Left forelimb (tissue), 1 donor: ENCODE measurements around the gene UPF2.
"Not testable (repeated sequence)": the region's sequence is repeated elsewhere in the genome, so short reads cannot be mapped to it uniquely, and the experiment has no call there.

ENCODE experiments used
- DNase-seq: peaks from one replicate; pipeline ENCODE4 v3.0.0-alpha.2; 2018; ENCODE audit warnings: low spot score

Gene UPF2, protein sequence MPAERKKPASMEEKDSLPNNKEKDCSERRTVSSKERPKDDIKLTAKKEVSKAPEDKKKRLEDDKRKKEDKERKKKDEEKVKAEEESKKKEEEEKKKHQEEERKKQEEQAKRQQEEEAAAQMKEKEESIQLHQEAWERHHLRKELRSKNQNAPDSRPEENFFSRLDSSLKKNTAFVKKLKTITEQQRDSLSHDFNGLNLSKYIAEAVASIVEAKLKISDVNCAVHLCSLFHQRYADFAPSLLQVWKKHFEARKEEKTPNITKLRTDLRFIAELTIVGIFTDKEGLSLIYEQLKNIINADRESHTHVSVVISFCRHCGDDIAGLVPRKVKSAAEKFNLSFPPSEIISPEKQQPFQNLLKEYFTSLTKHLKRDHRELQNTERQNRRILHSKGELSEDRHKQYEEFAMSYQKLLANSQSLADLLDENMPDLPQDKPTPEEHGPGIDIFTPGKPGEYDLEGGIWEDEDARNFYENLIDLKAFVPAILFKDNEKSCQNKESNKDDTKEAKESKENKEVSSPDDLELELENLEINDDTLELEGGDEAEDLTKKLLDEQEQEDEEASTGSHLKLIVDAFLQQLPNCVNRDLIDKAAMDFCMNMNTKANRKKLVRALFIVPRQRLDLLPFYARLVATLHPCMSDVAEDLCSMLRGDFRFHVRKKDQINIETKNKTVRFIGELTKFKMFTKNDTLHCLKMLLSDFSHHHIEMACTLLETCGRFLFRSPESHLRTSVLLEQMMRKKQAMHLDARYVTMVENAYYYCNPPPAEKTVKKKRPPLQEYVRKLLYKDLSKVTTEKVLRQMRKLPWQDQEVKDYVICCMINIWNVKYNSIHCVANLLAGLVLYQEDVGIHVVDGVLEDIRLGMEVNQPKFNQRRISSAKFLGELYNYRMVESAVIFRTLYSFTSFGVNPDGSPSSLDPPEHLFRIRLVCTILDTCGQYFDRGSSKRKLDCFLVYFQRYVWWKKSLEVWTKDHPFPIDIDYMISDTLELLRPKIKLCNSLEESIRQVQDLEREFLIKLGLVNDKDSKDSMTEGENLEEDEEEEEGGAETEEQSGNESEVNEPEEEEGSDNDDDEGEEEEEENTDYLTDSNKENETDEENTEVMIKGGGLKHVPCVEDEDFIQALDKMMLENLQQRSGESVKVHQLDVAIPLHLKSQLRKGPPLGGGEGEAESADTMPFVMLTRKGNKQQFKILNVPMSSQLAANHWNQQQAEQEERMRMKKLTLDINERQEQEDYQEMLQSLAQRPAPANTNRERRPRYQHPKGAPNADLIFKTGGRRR

DNA sequence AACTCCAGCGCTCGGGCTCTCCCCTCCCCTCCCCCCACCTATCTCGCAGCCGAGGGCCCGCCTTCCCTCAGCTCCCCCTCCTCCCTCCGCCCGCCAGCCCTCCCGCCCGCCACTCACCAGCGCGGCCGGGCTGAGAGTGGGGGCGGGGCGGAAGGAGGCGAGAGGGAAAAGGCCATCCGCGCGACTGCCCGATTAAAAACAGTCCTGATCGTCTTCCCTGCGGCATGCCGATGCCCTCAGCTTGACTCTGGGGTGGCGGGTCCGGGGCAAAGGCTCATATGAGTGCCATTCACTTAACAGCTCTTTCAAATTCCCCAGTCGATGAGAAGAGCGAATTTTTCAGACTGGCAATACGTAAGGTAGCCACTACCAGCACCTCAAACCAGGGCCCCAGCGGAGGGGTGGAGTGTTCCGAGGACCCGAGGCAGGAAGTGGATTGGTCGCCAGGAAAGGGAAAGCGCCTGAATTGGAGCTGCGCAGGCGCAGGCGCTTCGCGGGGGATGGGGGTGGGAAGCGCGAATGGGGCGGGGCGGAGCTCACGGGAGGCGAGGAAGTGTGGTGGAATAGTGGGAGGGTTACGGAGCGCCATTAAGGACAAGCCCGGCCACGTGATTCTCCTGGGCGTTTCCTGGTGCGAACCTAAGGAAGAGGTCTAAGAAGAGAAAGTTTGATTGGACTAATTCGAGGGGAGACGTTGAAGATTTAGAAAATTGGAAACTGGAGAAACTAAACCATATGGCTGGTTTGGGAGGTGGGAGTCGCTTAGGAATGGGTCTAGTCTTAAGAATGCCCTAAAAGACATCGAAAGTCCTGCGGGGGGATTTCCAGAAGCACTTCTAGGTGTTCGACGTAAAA, at the start of gene UPF2:
Gene UPF2 (minus strand): TSS at position 13 of the 855 bp plus-strand sequence. CDS start 7,386 bp downstream, outside the sequence.
- peak; percentile 100 for DNase-seq

DNA sequence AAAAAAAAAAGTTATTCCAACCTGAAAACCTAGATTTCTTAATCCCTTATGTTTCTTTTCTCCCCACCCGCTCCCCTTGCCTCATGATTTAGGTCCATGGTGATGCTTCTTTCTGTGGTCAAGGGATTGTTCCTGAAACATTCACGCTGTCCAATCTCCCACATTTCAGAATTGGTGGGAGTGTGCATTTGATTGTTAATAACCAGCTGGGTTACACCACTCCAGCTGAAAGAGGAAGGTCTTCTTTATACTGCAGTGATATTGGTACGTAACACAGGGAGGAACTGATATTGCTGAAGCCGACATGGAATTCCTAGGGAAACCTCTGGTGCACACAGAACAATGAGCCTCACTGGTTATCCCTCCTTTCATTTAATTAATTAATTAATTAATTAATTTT, 48.8 kb upstream of the UPF2 start:
- DNase-seq, result no peak

DNA sequence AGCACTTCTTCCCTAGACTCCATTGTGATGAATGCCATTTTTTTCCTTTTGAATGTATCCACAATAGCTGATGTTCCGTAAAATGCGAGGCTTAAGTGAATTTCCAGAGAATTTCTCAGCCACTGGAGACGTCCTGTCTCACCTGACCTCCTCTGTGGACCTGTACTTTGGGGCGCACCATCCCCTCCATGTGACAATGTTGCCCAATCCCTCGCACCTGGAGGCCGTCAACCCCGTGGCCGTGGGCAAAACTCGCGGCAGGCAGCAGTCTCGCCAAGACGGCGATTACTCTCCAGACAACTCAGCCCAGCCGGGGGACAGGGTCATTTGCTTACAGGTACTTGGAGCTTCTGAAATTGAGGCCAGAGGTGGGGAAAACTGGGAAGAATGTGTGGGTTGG, 46.3 kb upstream of the UPF2 start:
- no peak for DNase-seq

DNA sequence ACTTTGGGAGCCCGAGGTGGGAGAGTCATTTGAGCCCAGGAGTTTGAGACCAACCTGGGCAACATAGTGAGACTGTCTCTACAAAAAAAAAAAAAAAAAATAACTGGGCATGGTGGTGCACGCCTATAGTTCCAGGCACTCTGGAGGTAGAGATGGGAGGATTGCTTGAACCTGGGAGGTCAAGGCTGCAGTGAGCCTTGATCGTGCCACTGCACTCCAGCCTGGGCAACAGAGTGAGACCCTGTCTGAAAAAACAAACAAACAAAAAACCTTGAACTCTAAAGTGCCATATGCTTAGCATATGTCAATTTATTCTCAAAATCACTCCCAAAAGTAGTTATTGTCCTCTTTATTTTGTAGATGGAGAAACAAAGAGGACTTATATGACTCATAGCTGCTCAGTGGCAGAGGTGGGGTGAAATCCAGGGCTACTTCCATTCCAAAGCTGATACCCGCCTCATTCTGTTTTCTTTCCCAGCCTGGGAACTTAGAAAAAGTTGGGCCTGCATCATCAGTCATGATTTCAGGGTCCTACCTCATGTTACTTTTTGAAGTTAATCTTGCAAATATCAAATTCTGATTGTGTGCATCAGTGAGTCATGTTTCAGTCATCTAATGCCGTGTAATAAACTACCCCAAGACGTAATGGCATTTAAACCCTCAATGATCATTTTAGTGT, 39.4 kb upstream of the UPF2 start:
- DNase-seq, result no peak

DNA sequence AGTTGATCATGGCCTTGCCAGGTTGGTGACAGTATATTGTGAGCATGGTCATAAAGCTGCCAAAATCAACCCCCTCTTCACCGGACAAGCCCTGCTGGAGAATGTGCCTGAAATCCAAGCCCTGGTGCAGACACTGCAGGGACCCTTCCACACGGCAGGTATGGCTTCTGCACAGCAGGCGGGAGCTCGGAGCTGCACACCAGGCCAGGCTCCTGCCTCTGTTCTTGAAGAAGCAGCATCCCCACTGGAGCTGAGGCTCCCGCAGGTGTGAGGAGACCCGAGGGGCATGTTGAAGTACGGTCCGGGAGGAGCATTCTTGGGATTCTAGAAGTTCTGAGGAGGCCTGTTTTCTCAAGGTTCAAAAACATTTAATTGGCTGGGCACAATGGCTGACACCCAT, 38.9 kb upstream of the UPF2 start:
- no peak for DNase-seq

DNA sequence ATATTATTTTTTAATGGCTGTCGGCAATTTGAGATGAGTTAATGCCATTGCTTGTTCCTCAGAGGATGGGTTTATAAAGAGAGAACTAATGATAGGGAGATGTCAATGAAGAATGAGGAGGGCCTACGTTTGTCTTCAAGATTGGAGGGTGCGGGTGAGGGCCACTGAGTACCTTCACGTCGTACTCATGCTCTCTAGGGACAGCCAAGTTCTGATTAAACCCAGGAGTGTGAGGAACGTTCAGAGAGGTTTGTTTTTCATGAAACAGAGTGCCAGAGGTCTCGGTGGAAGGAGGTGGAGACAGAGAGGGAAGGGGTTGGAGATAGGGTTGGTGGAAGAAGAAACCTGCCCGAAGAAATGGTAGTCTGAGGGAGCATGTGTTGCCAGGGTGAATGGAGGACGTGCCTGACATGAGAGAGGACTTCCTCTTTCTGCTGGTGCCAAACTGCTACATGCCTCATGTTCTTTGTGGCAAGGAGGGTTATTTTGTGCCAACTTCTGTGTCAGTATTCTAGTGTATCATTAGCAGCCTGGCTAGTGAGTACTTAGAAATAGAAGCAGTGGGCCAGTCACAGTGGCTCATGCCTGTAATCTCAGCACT, 35.1 kb upstream of the UPF2 start:
- DNase-seq, result no peak

DNA sequence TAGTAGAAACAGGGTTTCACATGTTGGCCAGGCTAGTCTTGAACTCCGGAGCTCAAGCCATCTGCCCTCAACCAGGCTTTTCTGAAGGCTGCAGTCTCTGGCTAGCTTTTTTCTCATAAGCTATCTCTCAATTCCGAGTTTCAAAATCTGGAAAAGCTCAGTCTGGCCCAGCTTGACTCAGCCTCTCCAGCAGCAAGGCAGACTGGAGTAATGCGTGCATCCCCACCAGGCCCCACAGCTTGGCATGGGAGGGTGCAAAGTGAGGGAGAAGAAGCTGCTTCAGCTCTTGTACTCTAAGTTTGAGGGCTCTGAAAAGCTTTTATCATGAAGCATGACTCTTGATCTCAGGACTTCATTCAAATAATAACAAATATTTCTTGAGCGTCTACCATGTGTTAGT, 30.9 kb upstream of the UPF2 start:
- no peak for DNase-seq

DNA sequence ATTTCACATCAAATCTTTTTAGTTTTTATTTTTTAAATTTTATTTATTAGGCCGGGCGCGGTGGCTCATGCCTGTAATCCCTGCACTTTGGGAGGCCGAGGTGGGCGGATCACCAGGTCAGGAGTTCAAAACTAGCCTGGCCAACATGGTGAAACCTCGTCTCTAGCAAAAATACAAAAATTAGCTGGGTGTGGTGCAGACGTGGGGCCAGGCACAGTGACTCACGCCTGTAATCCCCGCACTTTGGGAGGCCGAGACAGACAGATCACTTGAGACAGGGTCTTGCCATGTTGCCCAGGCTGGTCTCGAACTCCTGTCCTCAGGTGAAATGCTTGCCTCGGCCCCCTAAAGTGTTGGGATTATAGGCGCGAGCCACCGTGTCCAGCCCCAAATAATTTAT, 28.8 kb upstream of the UPF2 start:
- not testable (repeated sequence) for DNase-seq

DNA sequence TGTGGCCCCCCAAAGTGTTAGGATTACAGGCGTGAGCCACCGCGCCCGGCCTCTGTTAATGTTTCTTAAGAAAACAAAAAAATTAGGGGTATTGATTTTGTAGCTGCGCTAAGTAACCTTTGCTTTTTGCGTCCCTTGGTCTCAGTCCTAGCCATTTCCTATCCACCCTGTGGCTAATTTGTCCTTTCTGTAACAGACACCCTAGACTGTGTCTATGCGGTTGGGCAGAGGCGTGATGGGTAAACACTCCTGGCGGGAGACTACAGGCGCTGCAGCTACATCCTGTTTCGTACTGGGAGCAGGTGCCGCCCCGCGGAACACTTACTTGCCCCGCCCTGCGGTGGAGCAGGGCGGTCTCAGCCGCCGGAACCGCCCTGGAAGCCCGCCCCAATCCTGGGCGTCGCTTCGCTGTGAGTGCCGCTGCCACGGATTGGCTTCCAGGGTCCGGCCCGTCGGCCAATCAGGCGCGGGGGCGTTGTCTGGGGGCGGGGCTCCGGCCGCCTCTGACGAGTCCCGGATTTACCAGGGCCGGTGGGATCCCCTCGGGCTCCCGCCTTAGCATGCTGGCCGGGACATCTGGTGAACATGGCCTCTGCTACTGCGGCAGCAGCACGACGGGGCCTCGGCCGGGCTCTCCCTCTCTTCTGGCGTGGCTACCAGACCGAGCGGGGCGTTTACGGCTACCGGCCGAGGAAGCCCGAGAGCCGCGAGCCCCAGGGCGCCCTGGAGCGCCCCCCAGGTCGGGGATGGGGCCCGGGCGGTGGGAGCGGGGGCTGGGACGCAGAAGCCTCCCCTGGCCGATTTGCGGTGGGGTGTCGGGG, 26.1 kb upstream of the UPF2 start, which contains the start of gene DHTKD1:
Gene DHTKD1 (plus strand): TSS at position 506 of the 821 bp plus-strand sequence. CDS start 80 bp downstream, at position 586.
- peak; percentile 100 for DNase-seq

DNA sequence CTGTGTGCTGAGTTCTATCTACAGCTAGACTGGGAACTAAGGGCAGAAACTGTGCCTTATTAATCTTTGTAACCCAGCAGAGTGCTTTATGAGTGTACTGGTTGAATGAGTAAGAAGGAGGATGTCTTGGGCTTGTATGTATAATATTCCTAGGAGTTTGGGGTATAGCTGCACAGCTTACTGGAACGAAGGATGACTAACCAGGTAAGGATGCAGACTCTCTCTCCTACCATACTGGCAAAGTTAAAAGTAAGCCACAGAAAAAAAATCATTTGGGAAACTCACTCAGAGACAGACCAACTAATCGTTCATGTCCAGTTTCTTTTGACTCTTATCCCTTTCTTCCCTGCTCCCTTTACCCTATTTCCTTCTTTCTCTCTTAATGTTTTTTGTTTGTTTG, 24.7 kb upstream of the UPF2 start:
- DNase-seq, result no peak

DNA sequence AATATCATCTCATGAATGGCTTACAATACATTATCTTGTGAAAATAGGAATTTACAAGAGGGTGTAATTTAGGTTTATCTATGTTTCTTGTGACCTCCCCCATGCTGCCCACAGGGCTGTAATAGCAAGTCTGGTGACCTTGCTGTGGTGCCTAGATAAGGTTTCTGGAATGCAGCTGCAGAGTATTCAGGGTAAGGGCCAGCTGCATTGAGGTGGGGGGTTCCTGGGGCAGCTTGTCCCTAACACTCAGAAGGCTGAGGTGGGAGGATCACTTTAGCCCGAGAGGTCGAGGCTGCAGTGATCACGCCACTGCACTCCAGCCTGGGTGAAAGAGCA, 20.8 kb upstream of the UPF2 start:
- DNase-seq, result no peak

DNA sequence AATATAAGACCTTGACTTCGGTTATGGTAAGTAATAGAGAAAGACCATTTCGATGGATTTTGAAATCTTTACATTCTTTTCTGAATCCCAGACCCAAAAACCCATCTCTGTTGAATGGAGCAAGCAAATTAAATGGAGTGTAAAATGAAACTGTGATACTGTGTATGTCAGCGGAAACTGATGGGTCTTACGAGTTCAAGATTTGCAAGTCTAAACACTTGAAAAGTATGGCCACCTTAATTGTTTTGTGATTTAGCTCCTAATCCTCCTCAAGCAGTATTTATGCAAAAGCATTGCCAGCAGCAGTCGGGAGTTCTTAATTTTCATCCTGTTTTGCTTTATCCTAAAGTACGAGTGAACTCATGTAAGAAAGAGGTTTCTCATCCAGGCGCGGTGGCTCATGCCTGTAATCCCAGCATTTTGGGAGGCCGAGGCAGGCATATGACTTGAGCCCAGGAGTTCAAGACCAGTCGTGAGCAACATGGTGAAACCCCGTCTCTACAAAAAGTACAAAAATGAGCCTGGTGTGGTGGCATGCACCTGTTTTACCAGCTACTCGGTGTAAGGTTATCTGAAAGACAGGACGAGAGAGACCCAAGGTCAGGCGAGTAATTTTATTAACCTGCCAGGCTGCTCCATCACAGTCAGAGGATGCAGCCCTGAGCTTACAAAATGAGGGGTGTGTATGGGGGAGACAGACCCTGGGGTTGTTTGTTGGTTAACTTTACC, 20.3 kb upstream of the UPF2 start:
- DNase-seq, result no peak

DNA sequence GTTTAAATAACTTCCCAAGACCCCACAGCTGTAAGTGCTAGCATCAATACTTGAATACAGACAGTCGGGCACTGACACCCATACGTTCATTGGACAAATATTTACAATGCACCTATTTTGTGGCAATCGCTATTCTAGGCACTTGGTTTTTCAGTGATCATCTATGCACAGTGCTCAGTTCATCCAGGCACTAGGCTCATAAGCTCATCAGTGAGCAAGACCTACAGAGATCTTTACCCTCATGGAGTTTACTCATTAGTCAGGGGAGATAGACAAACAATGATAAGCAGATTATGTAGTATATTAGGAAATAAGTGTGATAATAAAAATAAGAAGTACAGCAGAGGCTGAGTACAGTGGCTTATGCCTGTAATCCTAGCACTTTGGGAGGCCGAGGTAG, 18.5 kb upstream of the UPF2 start:
- DNase-seq, result no peak

DNA sequence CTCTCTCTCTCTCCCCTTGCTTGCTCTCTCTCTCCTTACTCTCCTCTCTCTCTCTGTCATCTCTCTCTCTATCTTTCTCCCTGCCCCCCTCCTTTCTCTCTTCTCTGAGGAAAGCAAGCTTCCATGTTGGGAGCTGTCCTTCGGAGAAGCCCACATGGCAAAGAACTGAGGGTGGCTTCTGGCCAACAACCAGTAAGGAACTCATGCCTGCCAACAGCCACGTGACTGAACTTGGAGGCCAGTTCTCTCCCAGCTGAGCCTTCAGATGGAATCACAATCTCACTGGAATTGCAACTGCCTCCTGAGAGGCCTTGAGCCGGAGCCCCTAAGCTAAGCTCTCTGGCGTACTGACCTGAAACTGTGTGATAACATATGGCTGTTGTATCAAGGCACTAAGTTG, 14.1 kb upstream of the UPF2 start:
- DNase-seq, result no peak

DNA sequence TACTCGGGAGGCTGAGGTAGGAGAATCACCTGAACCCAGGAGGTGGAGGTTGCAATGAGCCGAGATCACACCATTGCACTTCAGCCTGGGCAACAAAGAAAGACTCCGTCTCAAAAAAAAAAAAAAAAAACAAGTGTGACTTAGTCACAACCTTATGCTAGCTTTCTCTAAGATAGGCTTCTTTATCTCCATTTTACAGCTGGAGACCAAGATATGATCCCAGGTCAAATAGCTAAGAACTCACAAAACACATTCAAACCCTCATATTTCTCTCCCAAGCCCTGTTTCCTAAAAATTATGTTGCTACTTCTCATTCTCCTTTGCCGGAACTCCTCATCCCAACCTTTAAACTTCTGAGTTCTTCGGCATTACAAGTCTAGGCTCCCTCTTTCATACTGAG, 13.1 kb upstream of the UPF2 start:
- no peak for DNase-seq

DNA sequence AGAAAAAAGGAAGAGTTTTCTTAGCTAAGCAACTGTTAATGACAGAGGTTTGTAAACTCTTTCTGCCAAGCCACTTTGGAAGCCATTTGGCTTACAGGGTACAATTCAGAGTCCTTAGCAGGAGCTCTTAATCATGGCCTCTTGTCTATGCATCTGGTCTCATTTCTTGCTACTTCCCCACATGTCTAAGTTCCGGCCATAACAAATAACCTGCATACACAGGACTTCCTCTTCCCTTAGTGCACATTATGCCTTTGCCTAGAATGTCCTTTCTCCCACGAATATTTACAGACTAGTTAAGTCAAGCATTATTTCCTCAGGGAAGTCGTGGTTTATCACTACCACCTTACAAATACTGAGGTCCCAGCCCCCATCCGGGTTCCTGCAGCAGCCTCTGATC, 8.6 kb upstream of the UPF2 start:
- DNase-seq, result no peak

DNA sequence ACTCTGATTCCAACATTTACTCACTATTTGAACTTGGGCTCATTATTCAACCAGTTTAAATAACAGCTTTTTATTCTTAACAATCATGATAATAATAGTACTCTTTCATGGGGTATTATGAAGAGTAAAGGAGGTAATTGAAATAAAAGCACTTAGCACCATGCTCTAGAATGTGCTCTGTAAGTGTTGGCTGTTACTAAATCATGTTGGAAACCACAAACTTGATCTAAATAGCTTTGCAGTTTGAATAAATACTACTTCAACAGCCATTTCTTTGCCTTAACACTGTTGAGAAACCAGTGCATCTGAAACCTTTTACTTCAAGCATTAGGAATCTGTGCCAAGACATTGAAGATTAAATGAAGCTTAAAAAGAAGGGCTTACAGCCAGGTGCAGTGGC, 7.9 kb upstream of the UPF2 start:
- no peak for DNase-seq

DNA sequence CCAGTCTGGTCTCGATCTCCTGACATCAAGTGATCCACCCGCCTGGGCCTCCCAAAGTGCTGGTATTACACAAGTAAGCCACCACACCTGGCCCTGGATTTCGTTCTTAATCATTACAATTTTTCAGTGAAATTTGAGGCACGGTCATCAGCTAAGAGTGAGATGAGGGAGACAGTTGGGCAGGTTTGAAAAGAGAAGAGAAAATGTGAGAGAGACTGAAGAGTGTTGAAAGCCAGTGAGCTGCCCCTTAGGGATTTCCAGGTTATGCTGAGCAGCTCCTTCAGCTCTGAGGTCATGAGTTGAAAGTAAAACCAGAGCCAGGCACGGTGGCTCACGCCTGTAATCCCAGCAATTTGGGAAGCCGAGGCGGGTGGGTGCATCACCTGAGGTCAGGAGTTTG, 5.9 kb upstream of the UPF2 start:
- no peak for DNase-seq

DNA sequence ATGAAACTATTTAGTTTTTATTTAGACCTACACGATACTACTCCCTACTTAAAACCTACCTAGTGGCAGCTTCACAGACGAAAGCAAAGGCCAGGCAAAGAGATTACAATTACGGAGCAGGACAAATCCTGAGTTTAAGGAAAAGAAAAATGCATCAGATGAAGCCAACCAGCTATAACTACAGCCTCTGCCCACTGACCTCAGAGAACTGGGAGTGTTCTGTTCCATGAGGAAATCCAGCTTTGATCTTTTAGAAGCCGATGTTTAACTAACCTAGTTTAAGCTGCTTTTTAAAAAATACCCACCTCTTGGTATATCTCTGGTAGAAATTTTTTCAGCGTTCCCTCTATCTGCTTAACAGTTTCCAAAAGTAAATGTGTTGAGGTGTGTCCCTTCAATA, 3.0 kb upstream of the UPF2 start:
- DNase-seq, result no peak
